GM18526 (cell line): ENCODE data around the gene LRTM2.

Experiments used
- POLR2A ChIP-seq: IDR thresholded peaks from 3 replicates; pipeline ENCODE4 v1.6.1; 2011; ENCODE audit not compliant: insufficient read length; ENCODE audit errors: extremely low read depth

LRTM2 gene

GRCh38 chr12:1815814-1816729, 4.3 kb upstream of the LRTM2 start:
- TF ChIP-seq POLR2A = no peak

GRCh38 chr12:1816730-1817348, 3.5 kb upstream of the LRTM2 start:
- no peak for TF ChIP-seq POLR2A

- no peak for TF ChIP-seq POLR2A
These were observed 1.3 kb upstream of the LRTM2 start for GRCh38 chr12:1819050-1819449.

GRCh38 chr12:1819571-1819970, 794 bp upstream of the LRTM2 start:
- TF ChIP-seq POLR2A = no peak

GRCh38 chr12:1820896-1821291, 529 bp downstream of the LRTM2 start:
- no peak for TF ChIP-seq POLR2A

- no peak for TF ChIP-seq POLR2A
These were observed 1.4 kb downstream of the LRTM2 start for GRCh38 chr12:1821805-1822204.

- TF ChIP-seq POLR2A = no peak
These were observed 2.3 kb downstream of the LRTM2 start for GRCh38 chr12:1822699-1823098.

GRCh38 chr12:1823237-1823636, 2.9 kb downstream of the LRTM2 start:
- no peak for TF ChIP-seq POLR2A

GRCh38 chr12:1825382-1826102, 5.2 kb downstream of the LRTM2 start:
- no peak for TF ChIP-seq POLR2A

GRCh38 chr12:1826401-1826800, 6.0 kb downstream of the LRTM2 start:
- no peak for TF ChIP-seq POLR2A

- no peak for TF ChIP-seq POLR2A
These were observed 6.7 kb downstream of the LRTM2 start for GRCh38 chr12:1826867-1827705.

GRCh38 chr12:1827826-1828805, 7.8 kb downstream of the LRTM2 start:
- TF ChIP-seq POLR2A = no peak

GRCh38 chr12:1828856-1829255, 8.5 kb downstream of the LRTM2 start:
- no peak for TF ChIP-seq POLR2A
